A549 (cell line): ENCODE results near the gene LATS2. TPM values are rescaled to one million over a fixed set of nuclear protein-coding genes. Genes with fewer than 3 reads are reported as not detected.

ENCODE experiments used
- ATAC-seq, 2 experiments: fragments of 200-7000 bp in 1 of 2; fragments of >200 bp in 1 of 2; cut with Nextera tagmentation in 1 of 2; cut with Tn5 transposase in 1 of 2; 3 replicates each; pipeline versions ENCODE4 v1.8.0 to v1.9.1; 2018 to 2020; ENCODE audit warnings: mild to moderate bottlenecking in 1 of 2, moderate library complexity in 1 of 2
- CTCF ChIA-PET: fragments of 300-600 bp; sonication (Branson Sonifier 250); formaldehyde crosslinking; extraction: SDS; loops from one replicate; lab custom pipeline; 2021; ENCODE audit warnings: antibody characterized with exemption, inconsistent platforms; lab: Yijun Ruan, JAX
- POLR2A ChIA-PET: fragments of 350-600 bp; formaldehyde crosslinking; extraction: SDS; loops from one replicate; lab custom pipeline; 2021; ENCODE audit warnings: antibody characterized with exemption, inconsistent platforms; lab: Yijun Ruan, JAX
- DNase-seq, 2 experiments: peaks; one replicate each; pipeline versions ENCODE4 v3.0.0 to v3.0.0-alpha.2; 2011 to 2016; ENCODE audit warnings: low read depth in 1 of 2, low spot score in 1 of 2
- FAIRE-seq: peaks from 2 replicates; lab custom pipeline; 2011; peaks lifted over from hg19 to GRCh38; lab: Jason Lieb, UNC
- H3K27ac ChIP-seq, 2 experiments: fragments of >200 bp; sonication (Bioruptor Twin); formaldehyde crosslinking; 3 replicates each; pipeline ENCODE4 v1.5.1; 2016 to 2017
- H3K4me1 ChIP-seq: fragments of >200 bp; sonication (Bioruptor Twin); formaldehyde crosslinking; 3 replicates; pipeline ENCODE4 v1.6.1; 2016
- H3K4me2 ChIP-seq: fragments of >200 bp; sonication (Bioruptor Twin); formaldehyde crosslinking; 3 replicates; pipeline ENCODE4 v1.6.1; 2016
- H3K4me3 ChIP-seq: fragments of >200 bp; sonication (Bioruptor Twin); formaldehyde crosslinking; 3 replicates; pipeline ENCODE4 v1.5.1; 2016
- H3K9me3 ChIP-seq: fragments of >200 bp; sonication (Bioruptor Twin); formaldehyde crosslinking; 3 replicates; pipeline ENCODE4 v1.6.1; 2016
- BHLHE40 ChIP-seq: IDR thresholded peaks from 2 replicates; pipeline ENCODE4 v1.6.1; 2012; ENCODE audit warnings: low read depth, low read length, inconsistent platforms
- CHD2 ChIP-seq: fragments of 150-350 bp; IDR thresholded peaks from 2 replicates; pipeline ENCODE4 v1.6.1; 2014; ENCODE audit warnings: low read length; ENCODE audit not compliant: partially characterized antibody
- EHF ChIP-seq: fragments of 250-450 bp; sonication (Bioruptor Pico); IDR thresholded peaks from 2 replicates; pipeline ENCODE4 v1.5.0; 2020; ENCODE audit warnings: mild to moderate bottlenecking
- EHMT2 ChIP-seq: fragments of 200-600 bp; sonication (generic); IDR thresholded peaks from 2 replicates; pipeline ENCODE4 v1.6.1; 2016; ENCODE audit warnings: antibody characterized with exemption, low read depth, mild to moderate bottlenecking, moderate library complexity
- EP300 ChIP-seq, 2 experiments: fragments of >200 bp; sonication (Bioruptor Twin); formaldehyde crosslinking; IDR thresholded peaks; 2 replicates in 1 of 2; 3 replicates in 1 of 2; pipeline ENCODE4 v1.6.1; 2016 to 2017
- ESRRA ChIP-seq: fragments of 150-350 bp; IDR thresholded peaks from 2 replicates; pipeline ENCODE4 v1.6.1; 2014; ENCODE audit warnings: mild to moderate bottlenecking, low read length, borderline replicate concordance
- FOSL2 ChIP-seq, 2 experiments: fragments of 450-650 bp in 1 of 2; fragments of >200 bp in 1 of 2; sonication (Bioruptor Twin) in 1 of 2; formaldehyde crosslinking; IDR thresholded peaks; 2 replicates each; pipeline versions ENCODE4 v1.5.0 to v1.6.1; 2016 to 2020; ENCODE audit warnings: mild to moderate bottlenecking in 1 of 2, moderate library complexity in 1 of 2
- HOXB5 ChIP-seq: fragments of 250-450 bp; sonication (Bioruptor Pico); IDR thresholded peaks from 2 replicates; pipeline ENCODE4 v1.5.0; 2020; ENCODE audit warnings: mild to moderate bottlenecking, moderate library complexity
- JUNB ChIP-seq: fragments of >200 bp; sonication (Bioruptor Twin); formaldehyde crosslinking; IDR thresholded peaks from 2 replicates; pipeline ENCODE4 v1.6.1; 2016
- KDM5A ChIP-seq: fragments of 200-600 bp; sonication (generic); IDR thresholded peaks from 2 replicates; pipeline ENCODE4 v1.6.1; 2016; ENCODE audit warnings: antibody characterized with exemption, mild to moderate bottlenecking
- MAFK ChIP-seq: fragments of 450-650 bp; IDR thresholded peaks from 2 replicates; pipeline ENCODE4 v1.6.1; 2014; ENCODE audit not compliant: partially characterized antibody
- MYC ChIP-seq: IDR thresholded peaks from 2 replicates; pipeline ENCODE4 v1.6.1; 2012; ENCODE audit warnings: mild to moderate bottlenecking, inconsistent platforms, low read length, improper control_type of control experiment, borderline replicate concordance
- NFE2L2 ChIP-seq: fragments of 150-350 bp; conservative IDR thresholded peaks from 2 replicates; pipeline ENCODE4 v1.6.1; 2014; ENCODE audit warnings: low read length
- PHF8 ChIP-seq: fragments of 200-600 bp; sonication (generic); IDR thresholded peaks from 2 replicates; pipeline ENCODE4 v1.6.1; 2016; ENCODE audit warnings: low read depth, mild to moderate bottlenecking, antibody characterized with exemption, moderate library complexity, borderline replicate concordance
- POLR2A ChIP-seq: IDR thresholded peaks from 2 replicates; pipeline ENCODE4 v1.6.1; 2012; ENCODE audit warnings: mild to moderate bottlenecking, low read length
- RCOR1 ChIP-seq: fragments of 150-350 bp; IDR thresholded peaks from 2 replicates; pipeline ENCODE4 v1.6.1; 2014; ENCODE audit warnings: antibody characterized with exemption, low read length, low read depth
- SREBF2 ChIP-seq: fragments of 450-650 bp; IDR thresholded peaks from 2 replicates; pipeline ENCODE4 v1.6.1; 2014; ENCODE audit warnings: mild to moderate bottlenecking, moderate library complexity
- TP53 ChIP-seq: fragments of 250-450 bp; sonication (Bioruptor Pico); IDR thresholded peaks from 2 replicates; pipeline ENCODE4 v1.5.0; 2021; ENCODE audit warnings: mild to moderate bottlenecking, moderate library complexity
- ZC3H11A ChIP-seq: fragments of 450-650 bp; IDR thresholded peaks from 2 replicates; pipeline ENCODE4 v1.6.1; 2014; ENCODE audit warnings: antibody characterized with exemption, mild to moderate bottlenecking
- ZFP36 ChIP-seq: fragments of 450-650 bp; IDR thresholded peaks from 2 replicates; pipeline ENCODE4 v1.6.1; 2014; ENCODE audit warnings: borderline replicate concordance; ENCODE audit not compliant: partially characterized antibody
- ZNF302 ChIP-seq: fragments of 250-450 bp; sonication (Bioruptor Pico); IDR thresholded peaks from 2 replicates; pipeline ENCODE4 v1.9.0; 2021; ENCODE audit warnings: inconsistent platforms, mild to moderate bottlenecking, moderate library complexity
- whole genome bisulfite sequencing: methylation state at CpG from one replicate; pipeline ENCODE4 v1.1.6; 2017; ENCODE audit errors: missing lambda C conversion rate; 5-methylcytosine and 5-hydroxymethylcytosine counted together
- polyA plus RNA-seq, 4 experiments: library from polyadenylated mRNA; depleted of rRNA in 3 of 4; stranded (reverse); fragments of >200 nt; fragmentation: RNase III in 1 of 4; extraction: RNeasy Plus Mini Kit Qiagen cat#74134 plus additional on column Dnase treatment in 1 of 4; gene quantifications; 2 replicates in 3 of 4; 3 replicates in 1 of 4; pipeline ENCODE4 v1.2.3, GENCODE V29; 2011 to 2017
- TF ChIP-seq, protein P1 (sequence below): fragments of >200 bp; sonication (Bioruptor Twin); formaldehyde crosslinking; IDR thresholded peaks from 3 replicates; pipeline ENCODE4 v1.6.1; 2016
- TF ChIP-seq, protein P2 (sequence below): fragments of 250-450 bp; sonication (Bioruptor Pico); IDR thresholded peaks from 2 replicates; pipeline ENCODE4 v1.5.0; 2021; ENCODE audit warnings: mild to moderate bottlenecking, moderate library complexity, borderline replicate concordance
- TF ChIP-seq, protein P3 (sequence below): IDR thresholded peaks from 2 replicates; pipeline ENCODE4 v1.6.1; 2012
- TF ChIP-seq, protein P4 (sequence below): fragments of 150-350 bp; IDR thresholded peaks from 2 replicates; pipeline ENCODE4 v1.6.1; 2014; ENCODE audit warnings: low read depth, mild to moderate bottlenecking, low read length

The LATS2 gene
- polyA plus RNA-seq, 2 of the 4 experiments (the other 2 are of a cell fraction) = 7.8 to 7.9 TPM

DNA sequence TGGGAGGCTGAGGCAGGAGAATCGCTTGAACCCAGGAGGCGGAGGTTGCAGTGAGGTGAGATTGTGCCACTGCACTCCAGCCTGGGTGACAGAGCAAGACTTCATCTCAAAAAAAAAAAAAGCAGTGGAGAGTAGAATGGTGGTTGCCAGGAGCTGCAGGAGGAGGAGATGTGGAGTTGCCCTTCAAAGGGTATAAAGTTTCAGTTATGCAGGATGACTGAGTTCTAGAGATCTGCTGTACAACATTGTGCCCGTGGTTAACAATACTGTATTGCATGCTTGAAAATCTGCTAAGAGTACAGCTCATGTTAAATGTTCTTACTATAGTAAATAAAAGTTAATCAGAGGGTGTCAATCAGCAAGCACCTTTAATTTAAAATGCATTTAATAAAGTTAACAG lies 28.4 kb upstream of the LATS2 start:
- 53% methylated on average over 3 of the region's 3 CpGs for WGBS
- Histone ChIP-seq H3K4me3 (no peak overlapping the region), H3K9me3 (no peaks in the 10 kb centered on the region), H3K4me1 (no peaks in the 10 kb centered on the region), H3K27ac (no peak overlapping the region), H3K4me2 (no peak overlapping the region)
- FAIRE-seq (no peak), ATAC-seq (no peak), DNase-seq (no peak)
- CTCF ChIA-PET = interaction anchor here (0.8 kb wide), 1 partner anchor 10 kb away, joined by 3 read pairs; no protein-coding TSS in a partner anchor
- TF ChIP-seq ZFP36 (no peak), FOSL2 (IDR thresholded peaks at IDR 0.05) (no peak), FOSL2 (CRISPR knock-in tag; IDR thresholded peaks at IDR 0.05) (no peak), RCOR1 (no peak), EHMT2 (no peak), KDM5A (no peak), ESRRA (no peak), HOXB5 (CRISPR knock-in tag) (no peak), EHF (CRISPR knock-in tag) (no peak), TP53 (CRISPR knock-in tag) (no peak), PHF8 (no peak), CHD2 (no peak), BHLHE40 (no peak), MYC (no peak), POLR2A (no peak), JUNB (no peak)
- TF ChIP-seq, protein P1, sequence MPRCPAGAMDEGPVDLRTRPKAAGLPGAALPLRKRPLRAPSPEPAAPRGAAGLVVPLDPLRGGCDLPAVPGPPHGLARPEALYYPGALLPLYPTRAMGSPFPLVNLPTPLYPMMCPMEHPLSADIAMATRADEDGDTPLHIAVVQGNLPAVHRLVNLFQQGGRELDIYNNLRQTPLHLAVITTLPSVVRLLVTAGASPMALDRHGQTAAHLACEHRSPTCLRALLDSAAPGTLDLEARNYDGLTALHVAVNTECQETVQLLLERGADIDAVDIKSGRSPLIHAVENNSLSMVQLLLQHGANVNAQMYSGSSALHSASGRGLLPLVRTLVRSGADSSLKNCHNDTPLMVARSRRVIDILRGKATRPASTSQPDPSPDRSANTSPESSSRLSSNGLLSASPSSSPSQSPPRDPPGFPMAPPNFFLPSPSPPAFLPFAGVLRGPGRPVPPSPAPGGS = no peak
- TF ChIP-seq, protein P2, sequence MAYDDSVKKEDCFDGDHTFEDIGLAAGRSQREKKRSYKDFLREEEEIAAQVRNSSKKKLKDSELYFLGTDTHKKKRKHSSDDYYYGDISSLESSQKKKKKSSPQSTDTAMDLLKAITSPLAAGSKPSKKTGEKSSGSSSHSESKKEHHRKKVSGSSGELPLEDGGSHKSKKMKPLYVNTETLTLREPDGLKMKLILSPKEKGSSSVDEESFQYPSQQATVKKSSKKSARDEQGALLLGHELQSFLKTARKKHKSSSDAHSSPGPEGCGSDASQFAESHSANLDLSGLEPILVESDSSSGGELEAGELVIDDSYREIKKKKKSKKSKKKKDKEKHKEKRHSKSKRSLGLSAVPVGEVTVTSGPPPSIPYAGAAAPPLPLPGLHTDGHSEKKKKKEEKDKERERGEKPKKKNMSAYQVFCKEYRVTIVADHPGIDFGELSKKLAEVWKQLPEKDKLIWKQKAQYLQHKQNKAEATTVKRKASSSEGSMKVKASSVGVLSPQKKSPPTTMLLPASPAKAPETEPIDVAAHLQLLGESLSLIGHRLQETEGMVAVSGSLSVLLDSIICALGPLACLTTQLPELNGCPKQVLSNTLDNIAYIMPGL = no peak
- POLR2A ChIA-PET = no interaction called here

DNA sequence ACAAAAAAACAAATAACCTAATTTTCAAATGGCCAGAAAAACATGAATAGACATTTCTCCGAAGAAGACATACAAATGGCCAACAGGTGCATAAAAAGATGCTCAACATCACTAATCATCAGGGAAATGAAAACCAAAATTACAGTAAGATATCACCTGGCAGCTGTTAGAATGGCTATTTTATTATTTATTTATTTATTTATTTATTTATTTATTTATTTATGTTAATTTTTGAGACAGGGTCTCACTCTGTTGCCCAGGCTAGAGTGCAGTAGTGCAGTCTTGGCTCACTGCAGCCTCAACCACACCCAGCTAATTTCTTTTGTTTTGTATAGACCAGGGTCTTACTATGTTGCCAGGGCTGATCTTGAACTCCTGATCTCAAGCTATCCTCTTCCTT lies 27.1 kb upstream of the LATS2 start:
- FAIRE-seq = no peak
- Histone ChIP-seq H3K4me3 (no peak overlapping the region), H3K4me2 (no peak overlapping the region), H3K9me3 (no peaks in the 10 kb centered on the region), H3K27ac (no peak overlapping the region), H3K4me1 (no peaks in the 10 kb centered on the region)
- ChIA-PET POLR2A (no interaction called here), CTCF (no interaction called here)
- peak; percentile 47 for TF ChIP-seq ZC3H11A
- TF ChIP-seq MAFK = no peak
- ATAC-seq = no peak
- DNase-seq = no peak
- 62% methylated on average over 1 of the region's 1 CpG for WGBS

DNA sequence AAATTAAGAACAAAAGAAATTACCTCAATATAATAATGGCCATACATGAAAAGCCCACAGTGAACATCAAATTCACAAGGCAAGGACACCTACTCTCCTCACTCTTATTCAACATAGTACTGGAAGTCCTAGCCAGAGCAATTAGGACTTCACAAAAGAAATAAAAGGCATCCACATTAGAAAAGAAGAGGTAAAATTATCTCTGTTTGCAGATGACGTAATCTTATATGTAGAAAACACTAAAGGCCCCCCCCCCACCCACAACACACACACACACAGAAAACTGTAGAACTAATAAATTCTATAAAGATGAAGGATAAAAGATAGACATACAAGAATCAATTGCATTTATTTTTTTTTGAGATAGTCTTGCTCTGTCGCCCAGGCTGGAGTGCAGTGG lies 25.5 kb upstream of the LATS2 start:
- WGBS = 85% methylated on average over 2 of the region's 2 CpGs
- ChIA-PET CTCF (interaction anchor here (0.6 kb wide), 1 partner anchor 979 kb away, joined by 3 read pairs; no protein-coding TSS in a partner anchor), POLR2A (no interaction called here)
- no peak for TF ChIP-seq KDM5A
- TF ChIP-seq ZNF302 = no peak
- TF ChIP-seq, protein P3, sequence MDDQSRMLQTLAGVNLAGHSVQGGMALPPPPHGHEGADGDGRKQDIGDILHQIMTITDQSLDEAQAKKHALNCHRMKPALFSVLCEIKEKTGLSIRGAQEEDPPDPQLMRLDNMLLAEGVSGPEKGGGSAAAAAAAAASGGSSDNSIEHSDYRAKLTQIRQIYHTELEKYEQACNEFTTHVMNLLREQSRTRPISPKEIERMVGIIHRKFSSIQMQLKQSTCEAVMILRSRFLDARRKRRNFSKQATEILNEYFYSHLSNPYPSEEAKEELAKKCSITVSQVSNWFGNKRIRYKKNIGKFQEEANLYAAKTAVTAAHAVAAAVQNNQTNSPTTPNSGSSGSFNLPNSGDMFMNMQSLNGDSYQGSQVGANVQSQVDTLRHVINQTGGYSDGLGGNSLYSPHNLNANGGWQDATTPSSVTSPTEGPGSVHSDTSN = no peak
- TF ChIP-seq NFE2L2 = no peak
- no peak for TF ChIP-seq EP300 (IDR thresholded peaks at IDR 0.05)
- TF ChIP-seq POLR2A = no peak
- TF ChIP-seq, protein P4, sequence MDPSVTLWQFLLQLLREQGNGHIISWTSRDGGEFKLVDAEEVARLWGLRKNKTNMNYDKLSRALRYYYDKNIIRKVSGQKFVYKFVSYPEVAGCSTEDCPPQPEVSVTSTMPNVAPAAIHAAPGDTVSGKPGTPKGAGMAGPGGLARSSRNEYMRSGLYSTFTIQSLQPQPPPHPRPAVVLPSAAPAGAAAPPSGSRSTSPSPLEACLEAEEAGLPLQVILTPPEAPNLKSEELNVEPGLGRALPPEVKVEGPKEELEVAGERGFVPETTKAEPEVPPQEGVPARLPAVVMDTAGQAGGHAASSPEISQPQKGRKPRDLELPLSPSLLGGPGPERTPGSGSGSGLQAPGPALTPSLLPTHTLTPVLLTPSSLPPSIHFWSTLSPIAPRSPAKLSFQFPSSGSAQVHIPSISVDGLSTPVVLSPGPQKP = no peak
- TF ChIP-seq SREBF2 = no peak
- no peak for TF ChIP-seq ZC3H11A
- no peak for TF ChIP-seq HOXB5 (CRISPR knock-in tag)
- TF ChIP-seq JUNB = no peak
- TF ChIP-seq EHF (CRISPR knock-in tag) = no peak
- no peak for TF ChIP-seq MYC
- no peak for ATAC-seq
- Histone ChIP-seq H3K9me3 (no peaks in the 10 kb centered on the region), H3K4me3 (no peak overlapping the region), H3K4me1 (no peaks in the 10 kb centered on the region), H3K27ac (no peak overlapping the region), H3K4me2 (no peak overlapping the region)
- DNase-seq = no peak
- no peak for FAIRE-seq
